Uterus (tissue), 2 donors: Measurements from ENCODE around the gene HAO2.

Experiments
- POLR2A ChIP-seq, 2 donors: fragments of 450-650 bp; IDR thresholded peaks; one replicate each; pipeline ENCODE4 v1.6.1; 2016; ENCODE audit warnings: antibody characterized with exemption in 2 of 2, mild to moderate bottlenecking in 1 of 2, moderate library complexity in 1 of 2
- TF ChIP-seq, protein P1 (sequence below), 4 experiments: fragments of 200-600 bp in 2 of 4; fragments of 450-650 bp in 2 of 4; sonication (generic) in 2 of 4; IDR thresholded peaks; one replicate each; pipeline ENCODE4 v1.5.1; 2016 to 2019; ENCODE audit warnings: antibody characterized with exemption in 4 of 4, mild to moderate bottlenecking in 2 of 4, moderate library complexity in 1 of 4

DNA sequence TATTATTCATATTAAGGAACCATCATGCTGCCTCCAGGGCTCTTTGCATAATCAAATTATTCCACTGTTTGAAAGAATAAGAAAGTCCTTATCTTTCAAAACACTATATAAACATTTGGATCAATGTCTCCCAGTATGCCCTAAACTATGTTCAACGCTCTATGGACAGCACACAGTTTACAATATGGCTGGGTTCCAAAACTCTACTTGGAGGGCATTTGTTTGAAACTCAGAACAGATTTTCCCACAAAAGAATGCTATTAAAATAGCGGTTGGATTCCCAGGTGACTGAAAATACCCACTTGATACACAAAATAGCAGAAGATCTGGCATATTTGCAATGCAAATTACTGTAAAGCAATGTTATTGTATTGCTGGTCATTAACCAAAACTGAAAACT, 3.2 kb downstream of the HAO2 start:
- TF ChIP-seq, protein P1, sequence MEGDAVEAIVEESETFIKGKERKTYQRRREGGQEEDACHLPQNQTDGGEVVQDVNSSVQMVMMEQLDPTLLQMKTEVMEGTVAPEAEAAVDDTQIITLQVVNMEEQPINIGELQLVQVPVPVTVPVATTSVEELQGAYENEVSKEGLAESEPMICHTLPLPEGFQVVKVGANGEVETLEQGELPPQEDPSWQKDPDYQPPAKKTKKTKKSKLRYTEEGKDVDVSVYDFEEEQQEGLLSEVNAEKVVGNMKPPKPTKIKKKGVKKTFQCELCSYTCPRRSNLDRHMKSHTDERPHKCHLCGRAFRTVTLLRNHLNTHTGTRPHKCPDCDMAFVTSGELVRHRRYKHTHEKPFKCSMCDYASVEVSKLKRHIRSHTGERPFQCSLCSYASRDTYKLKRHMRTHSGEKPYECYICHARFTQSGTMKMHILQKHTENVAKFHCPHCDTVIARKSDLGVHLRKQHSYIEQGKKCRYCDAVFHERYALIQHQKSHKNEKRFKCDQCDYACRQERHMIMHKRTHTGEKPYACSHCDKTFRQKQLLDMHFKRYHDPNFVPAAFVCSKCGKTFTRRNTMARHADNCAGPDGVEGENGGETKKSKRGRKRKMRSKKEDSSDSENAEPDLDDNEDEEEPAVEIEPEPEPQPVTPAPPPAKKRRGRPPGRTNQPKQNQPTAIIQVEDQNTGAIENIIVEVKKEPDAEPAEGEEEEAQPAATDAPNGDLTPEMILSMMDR (IDR thresholded peaks at IDR 0.05): no peak
- no peak for TF ChIP-seq POLR2A (IDR thresholded peaks at IDR 0.05)
